Cardiac muscle cell (in vitro differentiated cells and primary cell): ENCODE data around the gene CABCOCO1. TPM values are rescaled to one million over a fixed set of nuclear protein-coding genes. Genes with fewer than 3 reads are reported as not detected.
A peak's percentile ranks its signal among the peaks of the same experiment; 100 is the strongest.
"Not testable (repeated sequence)": the region's sequence is repeated elsewhere in the genome, so short reads cannot be mapped to it uniquely, and the experiment has no call there.

Experiments
- DNase-seq, 2 donors: peaks; one replicate each; pipeline versions ENCODE4 v3.0.0 to v3.0.0-alpha.2; 2010 to 2017; ENCODE audit warnings: low read depth in 1 of 2, low spot score in 1 of 2
- H3K27ac ChIP-seq: fragments of 200-600 bp; sonication (generic); 2 replicates; pipeline ENCODE4 v1.5.1; 2016
- H3K27me3 ChIP-seq: fragments of 200-600 bp; sonication (generic); 2 replicates; pipeline ENCODE4 v1.6.0; 2016; ENCODE audit warnings: control low read depth
- H3K36me3 ChIP-seq: fragments of 200-600 bp; sonication (generic); 2 replicates; pipeline ENCODE4 v1.5.1; 2016; ENCODE audit warnings: control low read depth
- H3K4me1 ChIP-seq: fragments of 200-600 bp; sonication (generic); 2 replicates; pipeline ENCODE4 v1.8.1; 2017; ENCODE audit warnings: low read depth, mild to moderate bottlenecking, mixed run types
- H3K4me3 ChIP-seq: fragments of 200-600 bp; sonication (generic); 2 replicates; pipeline ENCODE4 v1.5.1; 2016; ENCODE audit warnings: mild to moderate bottlenecking
- H3K9me3 ChIP-seq: fragments of 200-600 bp; sonication (generic); 2 replicates; pipeline ENCODE4 v1.5.1; 2017; ENCODE audit warnings: low read depth, mild to moderate bottlenecking, control low read depth
- polyA plus RNA-seq: library from polyadenylated mRNA; unstranded; fragments of >200 nt; fragmentation: Nextera tagmentation; extraction: Ambion mirVana; gene quantifications from 2 replicates; pipeline ENCODE4 v1.2.1, GENCODE V29; 2016
- total RNA-seq: library from RNA; depleted of rRNA; stranded (reverse); fragments of >200 nt; gene quantifications from 2 replicates; pipeline ENCODE4 v1.2.3, GENCODE V29; 2016
- TF ChIP-seq, protein P1 (sequence below): IDR thresholded peaks from 2 replicates; pipeline ENCODE4 v1.5.1; 2012; ENCODE audit warnings: low read depth, mild to moderate bottlenecking, low read length

Gene CABCOCO1
- total and polyA plus RNA-seq, 2 experiments from 2014 or later, result 1.5 TPM

GRCh38 chr10:61730671-61731070, 67.9 kb downstream of the CABCOCO1 start:
- Histone ChIP-seq H3K27me3 (no peaks in the 10 kb centered on the region), H3K36me3 (no peaks in the 10 kb centered on the region), H3K4me1 (no peaks in the 10 kb centered on the region), H3K9me3 (no peaks in the 10 kb centered on the region), H3K27ac (no peak overlapping the region), H3K4me3 (no peak overlapping the region)
- TF ChIP-seq, protein P1, sequence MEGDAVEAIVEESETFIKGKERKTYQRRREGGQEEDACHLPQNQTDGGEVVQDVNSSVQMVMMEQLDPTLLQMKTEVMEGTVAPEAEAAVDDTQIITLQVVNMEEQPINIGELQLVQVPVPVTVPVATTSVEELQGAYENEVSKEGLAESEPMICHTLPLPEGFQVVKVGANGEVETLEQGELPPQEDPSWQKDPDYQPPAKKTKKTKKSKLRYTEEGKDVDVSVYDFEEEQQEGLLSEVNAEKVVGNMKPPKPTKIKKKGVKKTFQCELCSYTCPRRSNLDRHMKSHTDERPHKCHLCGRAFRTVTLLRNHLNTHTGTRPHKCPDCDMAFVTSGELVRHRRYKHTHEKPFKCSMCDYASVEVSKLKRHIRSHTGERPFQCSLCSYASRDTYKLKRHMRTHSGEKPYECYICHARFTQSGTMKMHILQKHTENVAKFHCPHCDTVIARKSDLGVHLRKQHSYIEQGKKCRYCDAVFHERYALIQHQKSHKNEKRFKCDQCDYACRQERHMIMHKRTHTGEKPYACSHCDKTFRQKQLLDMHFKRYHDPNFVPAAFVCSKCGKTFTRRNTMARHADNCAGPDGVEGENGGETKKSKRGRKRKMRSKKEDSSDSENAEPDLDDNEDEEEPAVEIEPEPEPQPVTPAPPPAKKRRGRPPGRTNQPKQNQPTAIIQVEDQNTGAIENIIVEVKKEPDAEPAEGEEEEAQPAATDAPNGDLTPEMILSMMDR, result no peak
- no peak for DNase-seq

DNA sequence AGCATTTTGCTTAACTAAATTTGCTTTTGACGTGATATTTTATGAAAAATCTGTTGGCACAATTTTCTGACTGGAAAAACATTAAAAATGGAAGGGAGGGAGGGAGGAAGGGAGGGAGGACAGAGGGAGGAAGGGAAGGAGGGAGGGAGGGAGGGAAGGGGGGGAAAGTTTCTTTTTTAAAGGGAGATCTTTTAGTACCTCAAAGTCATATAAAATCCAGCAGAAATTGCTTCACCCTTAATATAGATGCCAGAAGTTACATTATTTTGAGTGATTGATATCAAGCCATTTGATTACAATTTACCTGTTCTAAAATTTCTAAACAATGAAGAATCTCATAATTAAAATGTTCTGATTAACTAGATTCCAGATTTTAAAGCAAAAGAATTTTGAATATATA, 68.9 kb downstream of the CABCOCO1 start:
- Histone ChIP-seq H3K4me3 (no peak overlapping the region), H3K27ac (no peak overlapping the region), H3K27me3 (no peaks in the 10 kb centered on the region), H3K9me3 (no peaks in the 10 kb centered on the region), H3K4me1 (no peaks in the 10 kb centered on the region), H3K36me3 (no peaks in the 10 kb centered on the region)
- DNase-seq, result no peak
- TF ChIP-seq, protein P1, result no peak

GRCh38 chr10:61732629-61733278, 70.0 kb downstream of the CABCOCO1 start:
- no peaks in the 10 kb centered on the region for H3K9me3 ChIP-seq
- TF ChIP-seq, protein P1, result no peak
- H3K4me1 ChIP-seq, result no peaks in the 10 kb centered on the region
- H3K27ac ChIP-seq, result no peak overlapping the region
- no peak for DNase-seq
- H3K4me3 ChIP-seq, result no peak overlapping the region
- no peaks in the 10 kb centered on the region for H3K36me3 ChIP-seq
- H3K27me3 ChIP-seq, result no peaks in the 10 kb centered on the region

GRCh38 chr10:61733358-61733940, 70.7 kb downstream of the CABCOCO1 start:
- no peaks in the 10 kb centered on the region for H3K27me3 ChIP-seq

GRCh38 chr10:61735882-61736281, 73.2 kb downstream of the CABCOCO1 start:
- no peak for DNase-seq
- H3K27ac ChIP-seq, result no peak overlapping the region
- H3K36me3 ChIP-seq, result no peaks in the 10 kb centered on the region
- TF ChIP-seq, protein P1, result no peak
- H3K27me3 ChIP-seq, result no peaks in the 10 kb centered on the region
- no peaks in the 10 kb centered on the region for H3K4me1 ChIP-seq
- H3K9me3 ChIP-seq, result no peaks in the 10 kb centered on the region
- H3K4me3 ChIP-seq, result no peak overlapping the region

More at GRCh38 chr10:61733358-61733940, 70.7 kb downstream of the CABCOCO1 start:
- Histone ChIP-seq H3K9me3 (no peaks in the 10 kb centered on the region), H3K27ac (no peak overlapping the region), H3K4me1 (no peaks in the 10 kb centered on the region), H3K36me3 (no peaks in the 10 kb centered on the region), H3K4me3 (no peak overlapping the region)
- peak; percentile 61 to 73 for DNase-seq
- TF ChIP-seq, protein P1, result peak; percentile 60

- H3K27ac ChIP-seq, H3K4me3 ChIP-seq, H3K27me3 ChIP-seq, H3K36me3 ChIP-seq, H3K9me3 ChIP-seq, DNase-seq, H3K4me1 ChIP-seq: not testable (repeated sequence)
Observed at GRCh38 chr10:61737455-61737854, 74.7 kb downstream of the CABCOCO1 start.
